Glomerular endothelial cell (primary cell): ENCODE data around the gene MSI2. TPM values are rescaled to one million over a fixed set of nuclear protein-coding genes. Genes with fewer than 3 reads are reported as not detected.
"Not testable (repeated sequence)": the region's sequence is repeated elsewhere in the genome, so short reads cannot be mapped to it uniquely, and the experiment has no call there.

ENCODE experiments used
- DNase-seq: peaks from one replicate; pipeline ENCODE4 v3.0.0-alpha.2; 2011; ENCODE audit warnings: low read depth, low spot score; ENCODE audit errors: extremely low read depth
- total RNA-seq: library from RNA; depleted of rRNA; stranded (reverse); fragments of >200 nt; gene quantifications from 2 replicates; pipeline ENCODE4 v1.2.3, GENCODE V29; 2015

MSI2 gene
- total RNA-seq, 1 donor from 2014 or later, result 15.9 TPM

DNA sequence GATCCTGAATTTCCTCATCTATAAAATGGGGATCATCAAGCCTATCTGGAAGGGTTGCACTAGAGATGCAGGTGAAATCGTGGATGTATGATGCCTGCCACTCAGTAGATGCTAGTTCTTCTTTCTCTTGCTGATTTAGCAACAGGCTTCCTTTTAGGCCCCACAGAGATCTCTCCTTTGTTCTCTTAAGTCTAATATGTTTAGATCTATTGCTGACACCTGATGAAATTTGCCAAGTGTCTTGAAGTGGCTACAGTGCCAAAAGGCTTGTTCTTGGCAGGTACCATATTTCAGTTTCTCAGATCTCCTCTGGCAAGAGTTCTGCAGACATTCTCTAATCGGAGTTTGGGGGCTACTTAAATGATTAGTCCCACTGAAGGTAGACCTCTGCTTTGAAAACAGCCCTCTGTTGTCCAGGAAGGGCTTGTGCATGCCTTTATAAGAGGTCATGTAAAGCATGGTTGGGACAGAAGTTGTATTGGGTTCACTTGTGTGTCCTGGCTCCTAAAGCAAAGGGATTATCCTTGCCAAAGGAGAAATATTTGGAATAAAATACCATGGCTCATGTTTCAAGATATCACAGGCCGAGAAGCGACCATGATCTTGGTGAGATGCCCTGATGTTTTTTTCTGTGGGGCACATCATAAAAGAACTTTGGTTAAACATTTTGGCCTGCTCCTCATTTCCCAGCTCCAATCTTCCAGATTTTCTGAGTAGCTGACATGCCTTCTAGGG lies 234.0 kb downstream of the MSI2 start:
- DNase-seq, result no peak

DNA sequence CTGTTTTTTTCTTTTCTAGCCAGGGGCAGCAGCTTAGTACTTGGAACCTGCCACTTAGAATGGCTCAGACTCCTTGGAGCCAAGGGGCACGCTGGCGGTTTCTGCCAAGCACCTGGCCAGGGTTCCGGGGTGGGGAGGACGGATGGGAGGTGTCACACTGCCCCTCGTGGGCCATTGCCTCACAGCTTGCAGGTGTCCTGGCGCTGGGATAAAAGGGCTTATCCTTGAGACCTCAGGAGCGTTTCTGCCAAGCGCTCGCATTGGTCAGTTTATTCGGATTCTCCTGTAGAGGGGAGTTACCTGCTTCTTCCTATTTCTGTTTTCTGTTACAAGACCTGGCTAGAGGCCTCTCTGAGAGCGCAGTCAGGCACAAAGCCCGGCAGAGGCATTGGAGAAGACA lies 234.6 kb downstream of the MSI2 start:
- no peak for DNase-seq

DNA sequence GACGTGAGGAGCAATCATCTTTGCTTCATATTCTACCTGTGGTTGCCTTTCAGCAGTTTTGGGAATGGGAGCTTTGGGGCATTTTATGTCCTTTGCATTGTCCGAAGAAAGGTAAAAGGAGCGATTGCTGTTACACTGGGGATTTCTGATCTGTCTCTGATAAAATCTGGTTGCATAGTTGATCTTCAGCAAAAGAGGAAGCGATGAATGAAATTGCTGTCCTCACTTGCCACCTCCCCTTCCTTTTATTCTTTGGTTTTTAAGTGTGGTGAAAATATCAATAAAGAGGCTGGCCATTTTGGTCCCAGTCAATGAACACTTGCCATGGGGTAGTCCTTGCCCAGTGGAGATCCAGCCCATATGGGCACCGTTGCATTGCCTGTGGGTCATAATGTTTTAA lies 236.8 kb downstream of the MSI2 start:
- DNase-seq, result no peak

DNA sequence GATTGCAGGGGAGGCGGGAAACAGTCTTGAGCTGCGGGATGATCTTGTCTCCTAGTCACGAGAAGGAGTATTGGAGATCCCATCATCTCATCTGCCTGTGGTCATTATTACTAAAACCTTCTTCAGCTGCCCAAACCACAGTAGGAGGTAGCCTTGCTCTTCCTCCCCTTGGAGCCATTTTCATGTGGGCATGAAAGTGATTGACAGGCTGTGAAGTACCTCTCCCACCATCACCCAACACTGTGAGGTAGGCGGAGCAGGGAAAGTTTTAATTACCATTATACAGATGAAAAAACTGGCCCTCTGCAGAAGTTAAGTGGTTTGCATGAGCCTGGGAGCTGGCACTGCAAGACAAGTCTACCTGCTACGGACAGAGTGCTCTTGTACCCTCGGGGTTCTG lies 237.3 kb downstream of the MSI2 start:
- DNase-seq, result no peak

DNA sequence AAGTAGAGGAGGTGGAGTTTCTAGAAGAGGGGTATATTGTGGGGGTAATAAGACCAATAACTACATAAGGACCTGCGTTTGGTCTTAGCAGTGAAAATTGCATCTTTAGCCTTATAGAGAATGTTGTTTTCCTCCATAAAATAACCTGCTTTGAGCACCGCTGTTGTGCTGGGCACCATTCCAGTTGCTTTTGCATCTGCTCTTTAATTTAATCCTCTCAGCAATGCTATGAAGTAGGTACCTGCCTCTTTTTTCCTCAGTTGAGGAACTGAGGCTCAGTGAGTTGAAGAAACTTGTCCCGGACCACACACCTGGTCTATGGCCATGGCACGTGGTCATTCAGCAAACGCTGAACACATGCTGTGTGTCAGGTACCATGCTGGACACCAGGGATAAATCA lies 238.1 kb downstream of the MSI2 start:
- DNase-seq, result no peak

DNA sequence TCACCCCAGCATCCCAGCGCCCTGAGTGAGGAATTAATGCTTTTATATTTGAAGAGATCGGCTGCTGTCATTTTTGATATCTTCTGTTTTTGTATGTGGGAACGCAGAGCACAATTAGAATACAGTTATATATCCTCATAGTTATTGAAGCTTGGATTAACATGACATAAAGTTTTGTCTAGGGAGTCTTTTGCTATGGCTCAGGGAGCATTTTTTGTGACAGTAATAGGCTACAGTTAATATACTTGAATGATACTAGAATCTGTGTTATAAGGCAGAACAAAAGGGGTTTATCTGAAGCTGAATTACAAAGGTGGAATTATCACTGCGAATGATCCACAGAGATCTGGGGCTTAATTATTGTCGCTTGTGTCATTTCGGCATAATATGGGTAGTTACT lies 239.4 kb downstream of the MSI2 start:
- no peak for DNase-seq

DNA sequence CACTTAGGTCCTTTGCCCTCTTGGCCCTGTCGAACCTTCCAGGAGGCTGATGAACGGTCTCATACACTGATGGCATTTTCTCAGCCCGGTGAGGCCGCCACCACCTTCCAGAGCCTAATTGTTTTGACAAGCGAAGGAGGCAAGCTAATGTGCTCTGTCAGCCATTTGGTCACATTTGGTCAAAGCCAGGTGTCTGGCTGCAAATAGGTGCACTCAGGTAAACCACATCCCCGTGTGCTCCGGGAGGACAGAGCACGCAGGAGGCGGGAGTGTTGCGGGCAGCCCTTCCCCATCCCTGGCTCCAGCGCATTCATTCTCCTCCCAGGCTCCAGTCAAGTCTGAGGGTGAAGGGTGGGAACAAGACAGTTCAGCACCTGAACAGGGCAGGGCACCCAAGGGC lies 240.1 kb downstream of the MSI2 start:
- DNase-seq, result no peak

DNA sequence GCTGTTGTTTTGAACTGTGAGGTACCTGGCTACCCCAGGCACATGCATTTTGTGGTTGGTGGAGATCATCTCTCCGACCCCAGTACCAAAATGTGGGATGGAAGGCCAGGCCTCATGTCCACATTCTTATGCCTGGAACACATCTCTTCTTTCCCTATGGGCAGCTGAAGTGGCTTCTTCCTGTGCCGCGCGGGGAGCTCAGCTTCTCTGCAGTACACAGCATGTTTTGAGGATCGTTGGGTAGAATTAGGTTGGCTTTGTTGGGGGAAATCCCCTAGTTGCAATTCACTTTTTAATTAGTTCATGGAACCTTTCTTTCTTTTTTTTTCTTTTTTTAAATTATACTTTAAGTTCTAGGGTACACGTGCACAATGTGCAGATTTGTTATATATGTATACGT lies 242.1 kb downstream of the MSI2 start:
- DNase-seq, result no peak

DNA sequence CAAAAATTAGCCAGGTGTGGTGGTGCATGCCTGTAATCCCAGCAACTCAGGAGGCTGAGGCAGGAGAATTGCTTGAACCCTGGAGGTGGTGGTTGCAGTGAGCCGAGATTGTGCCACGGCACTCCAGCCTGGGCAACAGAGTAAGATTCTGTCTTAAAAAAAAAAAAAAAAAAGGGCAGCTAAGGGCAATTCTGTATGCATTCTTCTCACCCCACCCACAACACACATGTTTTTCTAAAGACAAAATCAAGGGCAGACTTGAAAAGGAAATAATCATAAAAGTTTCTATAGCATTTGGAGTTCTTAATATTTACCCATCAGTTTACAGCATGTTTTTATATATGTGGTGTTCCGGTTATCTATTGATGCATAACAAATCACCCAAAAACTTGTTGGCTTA lies 242.9 kb downstream of the MSI2 start:
- not testable (repeated sequence) for DNase-seq

DNA sequence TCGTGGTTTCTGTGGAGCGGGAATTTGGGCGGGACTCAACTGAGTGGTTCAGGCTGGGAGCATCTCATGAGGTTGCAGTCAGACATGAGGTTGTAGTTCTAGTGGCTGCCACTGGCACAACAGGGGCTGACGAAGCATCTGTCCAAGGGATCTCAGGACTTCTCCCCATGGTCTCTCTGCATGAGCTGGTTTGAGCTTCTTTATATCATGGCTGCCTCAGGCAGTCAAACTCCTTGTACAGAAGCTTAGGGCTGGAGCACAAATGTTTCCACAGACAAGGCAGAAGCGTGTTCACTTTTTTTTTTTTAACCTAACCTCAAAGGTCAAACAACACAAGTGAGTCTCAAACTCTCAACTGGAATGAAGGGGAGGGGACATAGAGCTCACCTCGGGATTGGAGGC lies 243.3 kb downstream of the MSI2 start:
- no peak for DNase-seq

DNA sequence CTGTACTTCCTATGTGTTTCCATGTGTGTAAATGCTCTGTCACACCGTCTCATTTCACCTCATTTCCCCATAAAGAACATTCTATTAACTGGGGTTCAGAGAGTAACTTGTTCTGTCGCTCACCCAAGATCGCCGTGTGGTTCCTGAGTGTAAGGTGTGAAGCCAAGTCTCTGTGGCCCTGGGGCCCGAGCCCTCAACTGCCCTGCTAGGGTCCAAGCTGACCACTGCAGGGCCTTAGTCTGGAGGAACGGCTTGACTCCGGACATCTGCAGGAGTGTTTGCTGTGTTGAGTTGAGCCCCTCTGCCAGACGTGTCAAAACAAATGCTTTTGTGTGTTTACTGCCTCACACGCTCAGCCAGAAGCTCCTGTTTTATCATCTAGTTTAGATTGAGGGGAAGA lies 244.7 kb downstream of the MSI2 start:
- DNase-seq, result no peak

DNA sequence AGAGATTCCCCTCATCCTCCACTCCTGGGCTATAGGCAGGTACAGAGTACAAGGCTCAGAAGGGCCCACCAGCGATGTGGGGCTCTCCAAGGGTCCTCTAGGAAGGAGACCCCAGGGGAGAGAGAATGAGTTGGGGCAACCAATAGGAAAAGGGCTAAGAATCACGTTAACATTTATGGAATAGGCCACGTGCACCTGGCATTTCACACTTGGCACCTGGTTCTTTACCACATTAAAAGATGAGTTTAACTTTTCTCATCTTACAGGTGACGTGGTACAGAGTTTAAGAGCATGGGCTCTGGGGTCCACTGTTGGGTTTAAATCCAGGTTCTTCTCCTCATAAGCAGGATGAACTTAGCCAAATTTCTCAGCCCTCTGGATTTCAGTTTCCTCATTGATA lies 245.7 kb downstream of the MSI2 start:
- DNase-seq, result no peak

DNA sequence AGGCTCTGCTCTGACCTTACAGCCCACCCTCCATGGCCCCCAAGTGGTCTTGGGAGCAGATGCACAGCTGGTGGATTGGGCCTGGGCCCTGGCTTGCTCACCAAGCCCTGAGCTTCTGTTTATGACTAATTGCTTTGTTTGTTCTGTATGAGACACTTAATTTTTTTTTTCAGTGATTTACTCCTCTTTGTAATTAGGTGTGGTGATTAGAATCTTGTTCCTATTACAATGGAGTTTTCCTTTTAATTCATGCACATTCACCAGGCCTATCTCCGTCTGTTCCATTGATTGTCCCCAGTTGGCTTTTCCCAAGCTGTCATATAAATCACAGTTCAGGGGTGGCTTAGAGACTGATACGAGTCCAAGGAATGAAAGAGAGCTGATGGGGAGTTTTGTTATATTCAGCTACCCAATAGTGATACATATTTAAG lies 246.5 kb downstream of the MSI2 start:
- DNase-seq, result no peak

DNA sequence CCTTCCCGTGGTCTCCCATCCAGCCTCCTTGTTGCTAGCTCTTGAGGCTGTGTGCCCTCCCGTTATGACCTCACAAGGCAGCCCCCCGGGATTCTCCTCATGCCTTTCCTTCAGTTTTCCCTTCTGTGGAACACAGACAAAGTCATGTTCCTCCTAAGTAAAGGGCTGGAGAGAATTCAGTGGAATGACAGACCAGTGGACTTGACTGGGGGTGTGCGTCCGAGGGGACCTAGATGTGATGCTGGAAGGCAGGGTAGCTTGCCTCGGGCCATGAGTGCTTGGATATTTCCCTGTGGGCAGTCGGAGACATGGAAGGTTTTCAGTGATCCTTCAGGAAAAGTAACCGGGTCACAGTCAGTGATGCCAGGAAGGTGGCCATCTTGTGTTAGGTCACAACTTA lies 247.9 kb downstream of the MSI2 start:
- DNase-seq, result no peak

DNA sequence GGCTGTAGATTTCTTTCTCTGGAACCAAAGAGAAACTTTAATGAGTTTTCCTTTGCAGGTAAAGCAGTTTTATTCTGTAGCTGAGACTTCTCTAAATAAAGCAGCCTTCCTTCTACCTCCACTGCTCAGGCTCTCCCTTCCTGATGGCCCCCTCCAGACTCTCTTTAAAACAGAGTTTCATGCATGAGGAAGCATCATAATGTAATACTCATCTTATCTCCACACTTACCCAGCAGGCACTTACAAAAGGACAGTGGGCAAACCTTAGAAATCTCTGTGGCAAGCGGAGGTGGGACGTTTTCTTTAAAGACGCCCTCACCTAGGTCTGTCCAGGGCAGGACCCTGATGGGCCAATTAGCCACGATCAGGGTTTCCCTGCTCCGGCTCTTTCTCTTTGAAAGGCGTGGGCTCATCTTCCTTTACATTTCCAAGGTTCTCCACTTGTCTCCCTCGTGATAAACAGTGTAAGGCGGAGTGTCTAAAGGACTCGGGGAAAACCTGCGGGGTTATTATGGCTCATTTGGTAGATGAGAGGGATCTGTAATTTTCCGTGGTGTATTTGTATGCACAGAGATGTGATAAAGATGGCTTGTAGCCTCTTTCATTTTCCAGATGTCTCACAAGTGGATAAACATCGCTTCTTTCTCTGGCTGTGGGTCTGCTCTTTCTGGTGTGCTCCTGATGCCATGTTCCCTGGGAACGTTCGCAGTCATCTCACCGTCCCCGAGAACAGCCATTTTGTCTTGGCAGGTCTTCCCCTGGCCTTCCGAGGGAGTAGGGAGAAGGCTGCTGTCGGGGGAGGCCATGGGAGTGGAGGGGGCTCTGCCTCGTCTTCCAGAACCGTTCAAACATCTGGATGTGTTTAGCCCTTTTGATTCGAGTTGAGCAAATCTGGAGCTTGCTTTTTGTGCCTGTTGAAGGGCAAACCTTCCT lies 249.8 kb downstream of the MSI2 start:
- no peak for DNase-seq

DNA sequence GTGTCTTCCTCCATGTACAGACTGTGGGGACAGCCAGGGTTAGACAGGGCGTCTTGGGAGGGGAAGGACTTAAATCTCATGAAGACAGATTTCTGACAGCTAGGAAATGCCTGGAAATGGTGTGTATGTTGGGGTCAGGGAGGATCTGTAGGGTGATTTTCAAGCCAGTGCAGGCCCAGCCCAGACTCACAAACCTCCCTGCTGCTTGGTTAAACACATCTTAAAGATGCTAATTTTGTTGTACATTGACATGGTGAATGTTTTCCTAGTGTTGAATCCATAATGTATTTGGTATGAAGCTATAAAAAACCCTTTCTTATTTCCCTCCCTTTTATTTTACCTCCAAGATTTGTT lies 250.4 kb downstream of the MSI2 start:
- DNase-seq, result no peak

DNA sequence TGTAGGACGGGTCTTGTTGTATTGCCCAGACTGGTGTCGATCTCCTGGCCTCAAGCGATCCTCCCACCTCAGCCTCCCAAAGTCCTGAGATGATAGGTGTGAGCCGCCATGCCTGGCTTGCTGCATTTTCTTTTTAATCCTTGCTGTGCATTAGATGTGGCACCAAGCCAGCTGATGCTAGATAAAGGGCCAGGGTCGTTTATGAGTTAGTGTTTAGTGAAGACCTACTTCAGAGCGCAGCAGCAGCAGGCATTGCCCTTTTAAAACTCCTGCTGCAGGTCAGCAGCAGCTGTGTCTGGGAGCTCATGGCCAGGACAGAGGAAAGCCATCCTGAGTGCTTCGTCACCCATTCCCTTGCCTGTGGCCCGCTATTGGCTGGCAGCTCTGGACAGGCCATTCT lies 251.5 kb downstream of the MSI2 start:
- no peak for DNase-seq

DNA sequence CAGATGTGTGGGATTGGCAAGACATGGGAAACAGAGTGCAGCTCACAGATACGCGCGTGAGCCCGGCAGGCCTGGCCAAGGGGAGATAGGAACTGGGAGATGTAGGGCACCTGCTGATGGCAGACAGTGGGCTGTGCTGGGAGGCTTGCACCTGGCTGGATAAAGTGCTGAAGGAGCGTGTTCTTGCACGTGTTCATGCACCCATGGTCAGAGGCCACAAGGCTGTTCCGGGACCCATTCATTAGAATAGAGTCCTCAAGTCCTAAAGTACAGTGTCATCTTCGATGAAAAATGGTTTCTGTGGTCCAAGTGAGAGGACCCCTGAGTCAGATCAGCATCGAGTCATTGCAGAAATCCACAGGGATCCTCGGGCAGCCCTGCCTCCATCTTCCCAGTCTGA lies 252.3 kb downstream of the MSI2 start:
- DNase-seq, result no peak

DNA sequence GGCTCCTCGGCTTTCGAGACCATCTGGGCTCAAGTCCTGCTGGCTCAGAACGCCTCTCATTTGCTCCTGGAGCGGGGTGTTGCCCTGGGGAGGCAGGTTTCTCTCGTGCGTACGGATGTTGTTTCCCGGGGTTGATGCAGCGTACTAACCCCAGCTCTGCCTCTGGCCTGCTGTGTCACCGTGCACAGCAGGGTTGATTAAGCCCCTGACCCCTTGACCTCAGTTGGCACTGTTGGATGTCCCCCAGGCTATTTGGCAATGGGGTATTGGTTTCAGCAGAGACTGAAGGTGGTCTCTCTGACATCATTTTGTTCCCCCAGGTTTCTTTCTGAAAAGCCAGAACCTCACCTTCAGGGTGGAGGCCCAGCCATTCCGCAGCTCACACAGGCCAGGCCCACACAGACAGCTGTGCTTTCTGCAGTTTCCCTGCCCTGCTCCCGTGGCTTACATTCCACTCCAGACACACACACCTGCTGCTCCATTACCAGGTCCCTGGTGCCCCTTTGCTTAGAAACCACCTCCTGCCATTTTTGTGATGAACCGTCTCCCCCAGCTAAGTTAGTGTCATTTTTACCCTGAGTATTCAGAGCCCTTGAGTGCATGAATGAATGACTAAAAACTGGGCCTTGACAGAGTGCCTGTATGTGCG lies 255.3 kb downstream of the MSI2 start:
- DNase-seq, result no peak

DNA sequence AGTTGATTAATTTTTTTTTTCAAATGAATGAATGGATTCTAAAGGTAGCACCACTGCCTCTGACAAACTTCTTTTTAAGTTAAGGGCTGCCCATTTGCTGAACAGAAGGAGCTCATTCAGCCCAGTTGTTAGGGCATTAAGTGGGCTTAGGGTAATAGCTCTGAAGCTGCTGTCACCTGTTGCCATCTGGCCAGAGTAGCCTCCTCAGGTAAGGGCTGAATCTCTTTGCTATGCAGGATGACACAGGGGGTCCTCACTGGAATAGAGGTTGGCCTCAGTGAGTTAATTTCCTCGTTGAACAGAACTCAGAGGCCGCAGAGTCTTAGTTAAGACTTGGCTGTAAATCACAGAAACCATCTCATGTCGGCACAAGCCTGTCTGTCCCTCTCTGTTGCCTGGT lies 255.9 kb downstream of the MSI2 start:
- no peak for DNase-seq

DNA sequence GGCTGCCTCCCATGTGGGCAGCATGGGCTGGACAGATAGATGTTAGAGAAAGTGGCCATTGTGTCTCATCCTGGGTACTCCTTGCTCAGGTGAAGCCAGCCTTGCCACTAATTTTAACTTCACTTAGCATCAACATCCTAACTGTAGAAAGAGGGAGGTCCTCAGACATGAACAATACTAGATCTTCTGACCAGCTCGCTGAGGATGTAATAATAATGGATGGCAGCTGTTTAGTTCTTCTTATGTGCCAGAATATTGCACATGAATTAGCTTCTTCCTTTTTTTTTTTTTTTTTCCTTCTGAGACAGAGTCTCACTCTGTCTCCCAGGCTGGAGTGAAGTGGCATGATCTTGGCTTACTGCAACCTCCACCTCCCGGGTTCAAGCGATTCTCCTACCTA lies 256.4 kb downstream of the MSI2 start:
- no peak for DNase-seq

DNA sequence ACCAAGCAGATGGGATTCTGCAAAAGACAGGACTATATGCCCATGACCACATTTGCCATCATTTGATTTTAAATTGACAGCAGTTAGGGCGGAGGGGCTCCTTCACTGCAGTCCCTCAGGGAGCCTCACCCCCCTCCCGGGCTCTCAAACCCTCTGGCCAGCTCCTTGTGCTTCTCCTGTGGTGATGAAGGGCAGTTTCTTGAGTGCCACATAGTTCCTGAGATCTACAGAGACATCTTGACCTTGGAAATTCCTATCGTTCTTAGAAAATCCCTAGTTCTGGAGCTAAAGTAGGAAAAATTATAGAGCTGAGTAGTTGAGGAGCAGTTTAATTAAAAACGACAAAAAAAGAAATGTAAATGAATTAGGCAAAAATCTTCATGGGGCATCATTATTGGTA lies 257.2 kb downstream of the MSI2 start:
- DNase-seq, result no peak
